ENCODE measurements around the gene PRM2. TPM values are rescaled to one million over a fixed set of nuclear protein-coding genes. Genes with fewer than 3 reads are reported as not detected.

PRM2 gene
- total RNA-seq, 1 donor from 2014 or later: not detected

DNA sequence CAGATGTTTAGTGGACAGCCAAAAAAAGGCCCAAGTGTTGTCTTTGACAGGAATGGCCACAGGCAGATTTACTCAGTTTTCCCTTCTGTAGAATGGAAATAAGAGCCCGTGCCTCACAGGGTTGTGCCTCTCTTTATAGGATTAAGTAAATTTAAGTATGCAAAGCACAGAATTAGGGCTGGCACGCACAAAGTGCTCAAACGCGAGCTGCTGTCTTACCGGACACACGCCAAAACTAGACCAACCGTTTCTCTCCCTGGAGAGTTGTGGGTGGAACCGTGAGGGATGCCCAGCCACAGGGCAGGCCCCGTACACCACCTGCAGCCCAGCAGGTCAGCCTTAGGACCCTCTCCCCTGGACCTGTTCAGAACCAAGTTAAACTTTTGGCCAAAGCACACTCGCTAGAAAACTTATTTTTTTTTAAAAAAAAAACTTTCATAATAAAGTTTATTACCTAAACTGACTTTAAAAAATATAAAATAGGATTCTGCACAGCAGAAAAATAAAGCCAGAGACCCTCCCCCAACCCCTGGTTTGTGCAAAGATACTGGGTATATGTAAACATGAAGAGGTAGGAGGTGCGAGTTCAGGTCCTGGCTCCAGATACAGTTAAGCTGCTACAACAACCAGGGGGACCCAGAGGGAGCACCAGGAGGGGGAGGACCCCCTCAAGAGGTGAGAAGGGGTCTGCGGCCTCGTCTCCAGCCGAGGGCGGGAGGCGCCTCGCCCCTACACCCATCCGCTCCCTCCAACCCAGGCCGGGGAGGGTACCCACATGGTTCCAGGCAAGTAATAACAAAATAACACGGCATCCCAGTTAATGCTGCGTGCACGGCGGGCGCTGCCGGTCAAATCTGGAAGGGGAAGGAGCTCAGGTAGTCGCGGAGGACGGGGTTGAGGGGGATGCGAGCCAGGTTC is 22.0 kb downstream of the PRM2 start:
- no peak for DNase-seq
- H3K27me3 ChIP-seq (ENCODE audit: low read depth): no peaks in the 10 kb centered on the region
- H3K27ac ChIP-seq (replicated peaks): peak overlapping the region; percentile 100
- intact Hi-C loops (cut with micrococcal nuclease): loop anchor here (10.0 kb wide), 1 partner anchor 101 kb away; no protein-coding TSS in a partner anchor
- H3K36me3 ChIP-seq: no peaks in the 10 kb centered on the region
- peaks cover 54% of the 10 kb centered on the region for H3K4me1 ChIP-seq
- H3K4me3 ChIP-seq: peak overlapping the region; percentile 90
- H3K9me3 ChIP-seq (replicated peaks): no peaks in the 10 kb centered on the region
- TF ChIP-seq, protein P1, sequence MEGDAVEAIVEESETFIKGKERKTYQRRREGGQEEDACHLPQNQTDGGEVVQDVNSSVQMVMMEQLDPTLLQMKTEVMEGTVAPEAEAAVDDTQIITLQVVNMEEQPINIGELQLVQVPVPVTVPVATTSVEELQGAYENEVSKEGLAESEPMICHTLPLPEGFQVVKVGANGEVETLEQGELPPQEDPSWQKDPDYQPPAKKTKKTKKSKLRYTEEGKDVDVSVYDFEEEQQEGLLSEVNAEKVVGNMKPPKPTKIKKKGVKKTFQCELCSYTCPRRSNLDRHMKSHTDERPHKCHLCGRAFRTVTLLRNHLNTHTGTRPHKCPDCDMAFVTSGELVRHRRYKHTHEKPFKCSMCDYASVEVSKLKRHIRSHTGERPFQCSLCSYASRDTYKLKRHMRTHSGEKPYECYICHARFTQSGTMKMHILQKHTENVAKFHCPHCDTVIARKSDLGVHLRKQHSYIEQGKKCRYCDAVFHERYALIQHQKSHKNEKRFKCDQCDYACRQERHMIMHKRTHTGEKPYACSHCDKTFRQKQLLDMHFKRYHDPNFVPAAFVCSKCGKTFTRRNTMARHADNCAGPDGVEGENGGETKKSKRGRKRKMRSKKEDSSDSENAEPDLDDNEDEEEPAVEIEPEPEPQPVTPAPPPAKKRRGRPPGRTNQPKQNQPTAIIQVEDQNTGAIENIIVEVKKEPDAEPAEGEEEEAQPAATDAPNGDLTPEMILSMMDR (IDR thresholded peaks at IDR 0.05; ENCODE audit: borderline replicate concordance): no peak

DNA sequence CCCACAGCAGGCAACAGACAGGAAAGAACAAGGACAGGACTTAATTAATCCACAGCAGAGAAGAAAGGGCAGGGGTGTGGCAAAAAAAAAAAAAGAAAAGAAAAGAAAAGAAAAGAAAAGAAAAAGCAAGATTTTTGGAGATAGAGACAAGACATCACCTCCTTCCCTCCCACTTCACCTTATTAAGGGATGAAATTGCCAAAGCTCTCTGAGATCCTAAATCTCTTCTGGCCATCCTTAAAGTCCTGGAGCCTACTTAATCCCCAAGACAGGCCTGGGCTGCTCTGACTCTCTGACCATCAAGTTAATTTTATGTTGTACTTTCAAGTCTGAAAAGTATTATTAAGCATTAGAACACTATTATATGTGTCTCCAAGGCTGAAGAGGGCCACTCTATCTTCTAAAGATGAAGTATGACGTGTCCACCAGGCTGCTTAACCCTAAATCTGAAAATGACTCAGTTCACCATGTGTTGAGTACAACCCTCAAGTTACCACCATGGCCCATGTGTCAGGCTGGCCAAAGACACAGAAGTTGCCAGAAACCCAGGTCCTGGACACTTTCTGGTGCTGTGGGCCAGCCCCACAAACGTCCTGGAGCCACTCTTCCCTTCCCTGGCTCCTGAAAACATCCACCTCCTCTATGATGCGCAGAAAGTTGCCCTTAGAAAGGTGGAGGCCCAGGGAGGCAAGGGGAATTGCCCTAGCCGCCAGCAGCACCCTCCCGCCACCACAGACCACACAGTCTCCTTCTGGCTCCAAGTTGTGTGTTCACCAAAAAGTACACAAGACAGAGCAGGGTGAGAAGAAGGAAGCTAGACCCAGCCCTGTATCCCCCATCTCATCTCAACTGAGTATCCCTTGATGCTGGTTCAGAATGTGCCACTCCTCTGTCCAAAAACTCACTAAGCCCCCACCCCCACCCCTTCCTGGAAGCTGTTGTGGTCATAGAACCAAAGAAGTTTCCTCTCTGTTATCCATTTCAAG is 23.0 kb downstream of the PRM2 start:
- Histone ChIP-seq H3K27ac (replicated peaks) (no peak overlapping the region), H3K4me3 (peak overlapping the region; percentile 90), H3K9me3 (replicated peaks) (no peaks in the 10 kb centered on the region), H3K27me3 (ENCODE audit: low read depth) (no peaks in the 10 kb centered on the region), H3K4me1 (peaks cover 44% of the 10 kb centered on the region), H3K36me3 (no peaks in the 10 kb centered on the region)
- TF ChIP-seq, protein P1 (IDR thresholded peaks at IDR 0.05; ENCODE audit: borderline replicate concordance): no peak
- no peak for DNase-seq
- intact Hi-C loops (cut with micrococcal nuclease): loop anchor here (10.0 kb wide), 1 partner anchor 101 kb away; no protein-coding TSS in a partner anchor

DNA sequence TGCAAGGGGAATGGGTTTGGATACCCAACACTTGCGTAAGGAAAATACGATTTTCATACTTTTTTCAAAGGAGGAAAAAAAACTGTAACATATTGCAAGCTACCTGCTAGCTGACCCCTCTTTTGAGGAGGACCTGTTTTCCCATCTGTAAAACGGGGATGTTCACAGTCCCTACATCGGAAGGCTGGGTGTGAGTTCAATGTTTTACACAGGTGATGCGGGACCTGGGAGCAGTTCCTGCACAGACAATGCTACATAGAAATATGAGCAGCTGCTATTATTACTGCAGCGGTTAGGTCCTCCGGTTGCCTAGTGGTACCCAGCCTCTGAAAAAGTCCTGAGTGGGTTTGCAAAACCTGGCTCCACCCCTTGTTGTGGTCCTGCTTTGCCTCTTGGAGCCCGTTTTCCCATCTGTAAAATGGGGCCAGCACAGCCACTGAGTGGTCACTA is 23.8 kb downstream of the PRM2 start:
- Histone ChIP-seq H3K27ac (replicated peaks) (no peak overlapping the region), H3K4me1 (peaks cover 39% of the 10 kb centered on the region), H3K27me3 (ENCODE audit: low read depth) (no peaks in the 10 kb centered on the region), H3K4me3 (no peak overlapping the region), H3K9me3 (replicated peaks) (no peaks in the 10 kb centered on the region), H3K36me3 (no peaks in the 10 kb centered on the region)
- DNase-seq: no peak
- TF ChIP-seq, protein P1 (IDR thresholded peaks at IDR 0.05; ENCODE audit: borderline replicate concordance): no peak
- intact Hi-C loops (cut with micrococcal nuclease): loop anchor here (10.0 kb wide), 1 partner anchor 102 kb away; no protein-coding TSS in a partner anchor

DNA sequence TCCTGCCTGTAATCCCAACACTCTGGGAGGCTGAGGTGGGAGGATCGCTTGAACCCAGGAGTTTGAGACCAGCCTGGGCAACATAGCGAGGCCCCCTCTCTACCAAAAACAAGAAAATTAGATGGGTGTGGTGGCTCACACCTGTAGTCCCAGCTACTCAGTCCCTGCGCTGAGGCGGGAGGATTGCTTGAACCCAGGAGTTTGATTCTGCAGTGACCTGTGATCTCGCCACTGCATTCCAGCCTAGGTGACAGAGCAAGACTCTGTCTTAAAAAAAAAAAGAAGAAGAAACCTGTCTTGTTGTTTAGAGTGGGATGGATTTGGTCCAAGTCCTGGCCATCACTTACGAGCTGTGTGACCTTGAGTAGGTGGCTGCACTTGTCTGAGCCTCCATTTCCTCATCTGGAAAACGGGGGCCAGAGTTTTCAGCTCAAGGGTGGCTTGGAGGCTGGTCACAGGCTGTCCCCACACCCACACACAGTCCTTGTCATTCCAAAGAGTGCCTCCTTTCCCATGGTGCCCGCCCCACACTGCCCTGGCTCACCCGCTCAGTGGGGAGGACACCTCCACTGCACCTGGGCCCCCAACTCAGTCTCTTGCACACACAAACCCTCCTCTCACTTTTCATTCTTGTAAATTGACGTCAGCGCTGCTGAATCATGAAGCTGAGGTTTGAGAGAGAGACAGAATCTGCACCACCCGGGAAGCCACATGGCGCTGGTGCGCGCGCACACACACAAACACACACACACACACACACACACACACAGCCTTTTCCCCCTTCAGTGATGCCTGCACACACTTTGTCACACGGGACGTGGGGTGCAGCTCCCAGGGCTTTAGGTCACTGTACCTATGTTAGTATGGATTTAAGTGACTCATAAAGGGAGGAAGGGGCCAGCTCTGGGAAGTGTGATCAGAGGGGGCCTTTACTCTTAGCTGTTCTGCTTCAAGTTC is 24.5 kb downstream of the PRM2 start:
- H3K27me3 ChIP-seq (ENCODE audit: low read depth): no peaks in the 10 kb centered on the region
- H3K27ac ChIP-seq (replicated peaks): no peak overlapping the region
- intact Hi-C loops (cut with micrococcal nuclease): loop anchor here (10.0 kb wide), 1 partner anchor 103 kb away; no protein-coding TSS in a partner anchor
- no peaks in the 10 kb centered on the region for H3K9me3 ChIP-seq (replicated peaks)
- TF ChIP-seq, protein P1 (IDR thresholded peaks at IDR 0.05; ENCODE audit: borderline replicate concordance): no peak
- H3K4me1 ChIP-seq: peaks cover 32% of the 10 kb centered on the region
- H3K4me3 ChIP-seq: no peak overlapping the region
- no peak for DNase-seq
- H3K36me3 ChIP-seq: no peaks in the 10 kb centered on the region

All from left ventricle myocardium inferior (tissue), 1 donor.